ENCODE measurements around the gene TSPOAP1.

Gene TSPOAP1

DNA sequence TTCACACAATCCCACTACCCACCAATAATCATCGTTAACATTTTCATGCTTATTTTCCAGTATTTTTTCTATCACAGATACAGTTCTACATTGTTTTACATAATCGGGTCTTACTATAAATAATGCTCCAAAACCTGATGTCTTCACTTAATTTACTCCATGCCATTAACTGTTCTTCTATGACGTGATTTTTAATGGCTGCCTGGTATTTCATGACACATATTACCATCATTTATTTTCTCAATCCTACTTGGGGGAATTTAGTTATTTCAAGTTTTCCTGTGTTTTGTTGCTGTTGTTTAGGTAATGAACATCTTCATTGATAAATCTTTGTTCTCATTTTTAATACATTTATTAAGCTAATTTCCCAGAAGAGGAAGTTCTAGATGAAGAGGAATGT is 75.5 kb downstream of the TSPOAP1 start:
- no peak for DNase-seq

GRCh38 chr17:58252141-58252540 is 76.5 kb downstream of the TSPOAP1 start:
- no peak for DNase-seq

Data from right kidney (tissue), 1 donor.